GM21717 (cell line): ENCODE data around the gene DOCK4.
"Not testable (repeated sequence)": the region's sequence is repeated elsewhere in the genome, so short reads cannot be mapped to it uniquely, and the experiment has no call there.

ENCODE experiments used
- ATAC-seq: cut with Tn5 transposase; IDR thresholded peaks from one replicate; pipeline ENCODE4 v1.9.1; 2021; ENCODE audit warnings: mild to moderate bottlenecking, moderate library complexity; ENCODE audit not compliant: unreplicated experiment

The DOCK4 gene

DNA sequence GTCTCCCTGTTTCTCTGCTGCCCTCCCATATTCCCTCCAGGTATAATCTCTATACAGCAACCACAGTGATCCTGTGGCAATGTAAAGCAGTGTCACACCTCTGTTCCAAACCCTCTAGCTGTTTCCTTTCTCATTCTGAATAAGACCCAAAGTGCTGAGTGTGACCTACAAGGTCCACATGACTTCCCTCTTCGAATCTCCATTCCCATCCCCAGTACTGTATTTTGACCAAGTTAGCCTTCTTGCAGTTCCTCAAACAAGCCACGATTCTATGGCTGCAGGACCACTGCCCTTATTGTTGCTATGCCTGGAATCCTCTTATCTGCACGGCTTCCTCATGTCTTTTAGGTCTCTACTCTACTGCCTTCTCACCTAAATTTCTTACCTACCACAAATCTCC lies 291.9 kb downstream of the DOCK4 start:
- no peak for ATAC-seq

DNA sequence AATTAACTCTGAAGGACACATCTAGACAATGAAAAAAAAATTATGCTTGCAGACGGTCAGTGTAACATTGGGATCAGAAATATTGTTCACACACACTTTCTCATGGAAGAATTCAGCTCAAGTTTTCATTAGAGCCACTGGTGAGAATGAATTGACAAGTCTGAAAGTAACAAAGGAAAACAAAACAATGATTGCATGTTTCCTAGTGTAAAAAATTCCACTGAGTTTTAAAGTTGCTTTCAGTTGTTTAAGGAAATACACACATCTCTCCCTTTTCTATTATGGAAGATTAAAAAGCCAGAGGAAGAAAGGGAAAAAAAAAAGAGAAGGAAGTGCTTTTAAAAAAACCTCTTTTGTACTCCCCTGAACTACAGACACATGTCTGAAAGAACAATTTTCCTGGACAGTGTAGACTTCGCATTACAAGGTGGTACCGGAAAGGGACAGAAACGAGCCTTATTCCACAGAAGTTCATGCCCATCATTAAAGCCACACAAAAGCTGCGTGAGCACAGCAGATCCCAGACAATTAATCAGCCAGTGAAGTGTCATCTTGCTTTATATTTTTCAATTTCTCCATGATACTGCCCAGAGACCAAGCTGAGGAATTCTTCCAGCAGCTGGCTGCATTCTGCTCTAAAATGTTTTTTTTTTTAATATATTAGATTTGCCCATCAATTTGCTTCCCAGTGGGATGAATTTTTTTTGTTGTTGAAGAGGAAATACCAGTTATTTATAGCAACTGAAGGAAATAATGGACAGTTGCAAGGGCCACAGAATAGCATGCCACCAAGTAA lies 294.8 kb downstream of the DOCK4 start:
- no peak for ATAC-seq

GRCh38 chr7:111910656-111911055 lies 295.5 kb downstream of the DOCK4 start:
- ATAC-seq: no peak

- ATAC-seq: not testable (repeated sequence)
Measured at GRCh38 chr7:111908673-111909072, 297.5 kb downstream of the DOCK4 start.

DNA sequence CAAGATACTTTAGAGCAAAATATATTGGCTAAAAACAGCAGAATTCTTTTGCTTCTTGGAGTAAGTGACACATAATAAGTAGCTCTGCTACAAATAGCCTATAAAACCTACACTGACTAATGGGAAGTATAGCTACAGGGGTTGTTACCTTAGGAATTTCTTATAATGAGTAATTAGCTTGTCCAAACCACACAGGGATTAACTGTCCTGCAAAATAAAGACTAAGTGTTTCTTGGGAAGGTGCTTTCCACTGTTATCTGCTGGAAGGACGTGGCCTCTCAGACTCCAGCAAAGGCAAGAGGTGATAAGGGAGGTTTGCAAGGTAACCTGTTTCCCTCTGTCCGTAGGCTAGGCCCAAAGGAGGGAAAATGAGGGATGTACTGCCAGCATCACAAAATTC lies 302.4 kb downstream of the DOCK4 start:
- ATAC-seq: no peak

DNA sequence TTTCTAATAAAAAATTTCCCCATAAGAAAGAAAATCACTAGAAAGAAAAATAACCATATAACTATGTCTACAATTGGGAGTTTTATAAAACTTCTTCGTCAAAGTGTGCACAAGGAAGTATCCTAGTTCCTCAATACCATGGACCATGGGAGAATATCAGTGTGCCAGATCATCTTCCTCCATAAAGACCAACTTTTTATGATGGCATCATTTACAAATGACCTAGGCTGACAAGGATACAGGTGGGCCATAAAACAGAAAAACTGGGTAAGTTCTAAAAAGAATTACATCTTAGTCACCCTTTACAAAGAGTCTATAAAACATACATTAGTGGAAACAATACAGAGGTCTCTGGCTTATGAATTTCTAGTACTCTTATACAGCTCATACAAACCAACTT lies 303.2 kb downstream of the DOCK4 start:
- no peak for ATAC-seq

DNA sequence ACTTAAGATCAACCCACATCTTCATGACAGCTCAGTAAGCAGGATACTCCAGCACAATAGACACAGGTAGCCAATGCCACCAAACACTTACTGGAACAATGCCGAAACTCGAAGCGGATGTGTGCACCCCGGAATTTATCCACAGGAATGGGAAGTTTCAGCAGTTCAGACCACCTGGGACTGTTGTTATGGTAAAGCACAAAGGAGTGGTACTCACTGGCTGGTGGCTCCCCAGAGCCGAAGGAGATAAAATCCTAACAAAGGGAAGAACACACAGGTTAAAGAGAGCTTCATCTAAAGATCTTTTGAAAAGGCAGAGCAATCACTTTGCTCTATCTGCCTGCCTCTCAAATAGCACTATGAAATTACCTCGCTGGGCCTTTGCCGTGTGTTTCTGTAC lies 305.9 kb downstream of the DOCK4 start:
- no peak for ATAC-seq

DNA sequence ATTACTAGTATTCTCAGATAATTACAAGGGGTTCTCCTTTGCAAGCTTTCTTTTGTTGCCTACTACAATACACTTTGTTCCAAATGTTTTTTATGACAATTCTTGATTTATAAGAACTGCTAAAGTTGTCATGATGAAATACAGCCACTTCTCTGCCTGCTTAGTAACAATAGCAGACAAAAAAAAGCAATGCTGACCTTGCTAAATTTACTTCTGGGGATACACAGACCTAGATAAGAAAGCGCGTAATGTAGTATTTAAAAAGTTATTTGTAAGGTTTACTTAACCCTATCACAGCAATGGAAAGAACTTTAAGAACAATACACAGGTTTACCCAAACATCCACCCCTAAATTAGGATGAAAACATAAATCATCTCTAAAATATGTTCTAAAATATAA lies 311.1 kb downstream of the DOCK4 start:
- ATAC-seq: no peak

DNA sequence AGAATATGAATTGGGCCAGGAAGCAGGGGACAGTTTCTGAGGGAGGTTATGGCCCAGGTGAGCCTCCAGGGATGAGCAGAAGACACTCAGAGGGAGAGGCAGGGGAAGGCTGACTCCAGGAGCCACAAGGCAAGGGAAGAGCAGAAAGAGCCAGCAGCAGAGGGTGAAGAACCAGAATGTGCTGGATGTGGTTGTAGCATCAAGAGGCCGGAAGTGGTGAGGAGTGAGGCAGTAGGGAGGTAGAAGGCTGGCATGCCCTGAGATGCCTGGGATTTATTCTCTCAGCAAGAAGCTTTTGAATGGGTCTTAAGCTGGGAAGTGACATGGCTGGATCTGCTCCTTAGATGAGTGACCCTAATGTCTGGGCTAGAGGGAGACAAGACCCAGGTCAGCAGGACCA lies 311.7 kb downstream of the DOCK4 start:
- ATAC-seq: no peak

- ATAC-seq: no peak
Measured at GRCh38 chr7:111893190-111893589, 313.0 kb downstream of the DOCK4 start.

DNA sequence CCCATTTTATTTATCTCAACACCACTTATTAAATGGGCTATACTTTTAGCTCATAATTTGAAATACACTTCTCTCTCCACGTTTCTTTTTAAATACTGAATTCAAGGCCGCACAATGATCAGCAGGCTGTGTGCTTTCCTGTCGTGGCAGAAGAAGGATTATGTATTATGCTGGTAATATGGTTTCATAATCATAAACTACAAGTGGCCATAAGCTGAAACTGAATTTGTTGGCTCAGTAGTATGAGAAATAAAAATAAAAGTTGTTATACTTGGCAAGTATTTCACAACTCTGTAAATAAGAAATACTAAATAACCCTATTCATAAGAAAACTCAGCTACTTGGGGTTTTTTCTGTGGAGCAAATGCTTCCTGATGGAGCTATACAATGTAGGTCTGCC lies 313.6 kb downstream of the DOCK4 start:
- ATAC-seq: no peak

DNA sequence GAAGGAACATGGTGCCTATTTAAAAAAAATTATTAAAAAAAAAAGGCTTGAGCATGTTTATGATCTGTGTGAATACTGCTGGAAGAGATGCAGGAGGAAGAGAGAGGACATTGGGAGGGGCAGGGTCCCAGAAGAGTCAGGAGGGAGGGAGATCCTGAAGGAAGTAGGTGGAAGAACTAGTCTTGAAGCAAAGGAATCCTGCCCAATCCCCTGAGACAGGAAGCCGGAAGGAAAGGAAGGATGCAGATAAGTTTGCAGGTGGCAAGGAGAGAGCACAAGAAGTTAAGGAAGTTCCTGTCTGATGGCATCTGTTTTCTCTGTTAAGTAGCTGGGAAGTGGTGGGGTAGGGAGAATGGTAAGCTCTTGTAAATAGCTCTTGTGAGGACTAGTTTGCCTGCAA lies 318.5 kb downstream of the DOCK4 start:
- no peak for ATAC-seq

GRCh38 chr7:111886233-111886632 lies 320.0 kb downstream of the DOCK4 start:
- no peak for ATAC-seq

DNA sequence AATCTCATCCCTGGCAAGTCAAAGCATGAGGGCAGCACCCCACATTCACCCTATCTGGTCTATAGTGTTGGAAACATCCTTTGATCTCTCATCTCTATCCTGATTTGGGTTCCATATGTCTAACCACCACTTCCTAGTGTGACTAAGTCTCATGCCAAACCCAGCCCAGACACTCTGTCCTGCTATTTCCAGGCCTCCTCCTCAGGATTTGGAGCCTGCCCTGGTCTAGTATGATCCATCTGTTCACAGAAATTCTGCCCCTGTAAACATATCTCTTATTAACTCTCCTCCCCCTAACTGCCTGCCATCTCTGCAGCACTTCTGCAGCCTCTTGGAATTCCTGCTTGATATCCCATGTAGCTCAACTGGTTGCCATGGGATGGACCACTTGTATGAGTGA lies 323.0 kb downstream of the DOCK4 start:
- ATAC-seq: no peak

DNA sequence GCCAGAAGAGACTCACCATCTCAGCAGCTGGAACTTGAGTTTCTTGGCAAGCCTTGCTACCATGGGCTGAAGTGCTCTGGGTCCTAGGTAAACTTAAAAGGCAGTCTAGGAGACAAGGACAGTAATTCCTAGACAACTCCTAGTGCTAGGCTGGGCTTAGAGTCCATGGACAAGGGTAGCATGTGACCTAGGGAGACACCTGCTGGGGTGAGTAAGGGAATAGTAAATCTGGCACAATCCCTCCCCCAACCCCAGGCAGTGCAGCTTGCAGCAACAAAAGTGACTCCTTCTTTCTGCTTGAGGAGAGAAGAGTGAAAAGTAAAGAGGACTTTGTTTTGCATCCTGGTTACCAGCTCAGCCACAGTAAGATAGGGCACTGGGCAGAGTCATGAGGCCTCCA lies 327.4 kb downstream of the DOCK4 start:
- no peak for ATAC-seq

DNA sequence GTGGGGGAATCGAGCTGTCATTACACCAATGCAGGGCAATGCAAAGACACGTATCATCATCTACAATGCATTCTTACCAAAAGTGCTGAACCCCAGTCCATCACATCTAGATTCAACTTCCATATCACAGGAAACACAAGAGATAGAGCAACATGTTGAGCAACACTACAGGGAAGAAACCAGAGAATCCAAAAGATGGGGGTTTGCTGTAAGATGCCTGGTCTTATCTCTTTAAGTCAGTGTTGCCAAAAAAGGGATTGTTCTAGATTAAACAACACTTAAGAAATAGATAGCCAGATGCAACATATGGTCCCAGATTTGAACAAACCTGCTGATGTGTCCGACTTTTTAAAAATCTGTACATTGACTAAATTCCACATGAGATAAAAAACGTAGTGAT lies 328.3 kb downstream of the DOCK4 start:
- no peak for ATAC-seq

DNA sequence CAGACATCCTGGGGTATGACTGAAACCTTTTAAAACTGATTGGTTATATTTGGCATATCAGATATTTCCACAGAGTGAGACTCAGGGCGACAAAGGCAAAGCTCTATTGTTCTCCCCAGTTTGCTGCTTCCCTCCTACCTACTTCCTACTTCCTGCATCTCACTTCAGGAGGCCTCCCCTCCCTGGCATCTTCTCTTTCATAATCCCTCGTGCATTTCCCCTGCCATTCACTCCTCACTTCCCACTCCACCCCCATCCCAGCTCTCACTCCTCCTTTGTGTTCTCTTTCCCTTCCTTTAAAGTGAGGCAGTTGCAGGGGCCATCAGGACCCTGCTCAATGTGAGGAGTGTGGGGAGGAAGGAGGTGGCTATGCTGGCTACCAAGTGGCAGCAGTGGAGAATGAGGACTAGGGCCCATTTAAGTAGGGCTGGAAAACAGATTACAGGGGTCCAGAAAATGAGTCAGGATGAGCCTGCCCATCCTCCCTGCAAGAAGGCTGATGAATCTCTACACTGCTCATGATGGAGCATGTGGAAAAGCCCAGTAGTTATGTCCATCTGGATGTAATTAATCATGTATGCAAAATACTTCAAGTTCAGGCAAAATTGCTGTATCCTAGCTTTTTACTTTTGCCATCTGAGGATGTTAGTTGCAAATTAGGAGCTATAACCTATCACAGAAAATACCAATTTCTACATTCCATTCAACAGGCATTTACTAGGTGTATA lies 332.1 kb downstream of the DOCK4 start:
- no peak for ATAC-seq

DNA sequence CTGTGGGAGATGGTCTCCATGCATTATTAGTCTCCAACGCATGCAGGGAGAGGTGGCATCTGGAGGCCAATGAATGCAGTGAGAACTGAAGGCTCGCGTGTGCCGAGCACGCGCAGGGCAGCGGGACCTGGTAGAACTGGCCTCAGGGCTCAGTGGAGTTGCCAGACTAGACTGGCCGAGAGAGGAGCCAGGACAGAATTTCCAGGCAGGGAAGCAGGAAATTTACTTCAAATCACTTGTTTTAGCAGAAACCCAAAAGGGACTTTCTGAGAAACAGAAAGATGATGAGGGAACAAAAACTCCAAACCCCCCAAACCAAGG lies 332.9 kb downstream of the DOCK4 start:
- ATAC-seq: no peak

DNA sequence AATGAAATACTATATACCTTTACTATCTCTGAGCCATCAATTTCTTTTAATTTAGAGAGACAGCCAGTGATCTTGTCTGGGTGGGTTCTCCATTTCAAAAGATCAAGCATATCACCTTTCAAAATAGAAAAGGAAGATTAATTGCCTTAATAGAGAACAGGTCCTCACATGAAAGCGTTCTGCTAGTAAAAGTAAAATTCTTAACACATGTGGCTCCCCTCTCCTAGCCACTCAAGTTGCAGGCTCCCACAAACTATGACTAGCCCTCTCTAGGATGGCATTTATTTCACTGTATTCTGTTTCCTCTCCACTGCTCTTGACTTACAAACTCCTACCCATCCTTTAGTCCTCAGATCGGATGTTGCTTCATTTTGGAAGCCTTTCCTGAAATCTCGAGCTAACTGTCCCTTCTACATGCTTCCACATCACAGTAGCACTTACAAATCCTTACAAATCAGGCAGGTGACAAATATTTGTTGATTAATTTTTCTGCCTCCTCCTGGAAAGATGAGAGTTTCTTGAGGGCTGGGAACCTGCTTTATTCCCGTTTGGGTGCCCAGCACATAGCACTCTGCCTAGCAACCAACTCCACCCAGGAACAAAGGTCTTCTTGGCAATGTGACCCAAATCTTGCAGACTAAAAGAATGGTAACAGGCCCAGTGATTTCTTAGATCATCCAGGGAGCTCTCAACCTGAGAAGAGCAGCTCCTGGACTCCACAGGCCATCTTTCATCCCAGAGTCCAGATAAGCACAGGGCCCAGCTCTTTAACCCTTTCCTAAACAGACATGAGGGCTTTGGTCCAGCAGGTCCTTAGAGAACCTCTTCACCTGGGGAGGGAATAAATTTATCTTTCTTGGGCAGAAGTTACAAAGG lies 333.5 kb downstream of the DOCK4 start:
- no peak for ATAC-seq

DNA sequence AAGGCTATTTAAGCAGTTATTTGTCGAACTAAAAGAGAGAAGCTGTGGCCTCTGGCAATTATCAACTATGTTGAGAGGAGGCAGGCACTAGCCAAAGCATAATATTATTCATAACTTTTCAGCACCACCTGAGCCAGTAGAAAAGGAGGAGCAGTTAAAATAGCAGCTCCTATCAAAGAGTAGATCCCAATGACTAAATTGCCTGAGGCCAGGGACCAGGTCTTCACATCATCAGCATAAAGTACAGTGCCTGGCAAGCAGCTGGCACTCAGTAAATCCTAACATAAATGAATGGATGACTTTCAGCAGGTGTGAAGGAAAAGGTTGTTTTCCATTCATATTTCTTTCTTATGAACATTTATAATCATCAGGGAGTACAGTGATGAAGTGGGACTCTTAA lies 334.9 kb downstream of the DOCK4 start:
- no peak for ATAC-seq

- ATAC-seq: no peak
Measured at GRCh38 chr7:111869280-111869679, 336.9 kb downstream of the DOCK4 start.
